Nephron progenitor cell (in vitro differentiated cells): ENCODE results near the gene SCRN1.

ENCODE experiments used
- DNase-seq: peaks from one replicate; pipeline ENCODE4 v3.0.0; 2021
- H3K27ac Mint-ChIP-seq: 2 replicates; pipeline ENCODE4 v1.8.0; 2021; ENCODE audit warnings: mild to moderate bottlenecking, moderate library complexity, mixed read lengths
- H3K27me3 Mint-ChIP-seq: 2 replicates; pipeline ENCODE4 v1.8.0; 2021; ENCODE audit warnings: mild to moderate bottlenecking, low read depth, mixed read lengths; ENCODE audit not compliant: poor library complexity
- H3K36me3 Mint-ChIP-seq: 2 replicates; pipeline ENCODE4 v1.8.0; 2021; ENCODE audit warnings: low read depth, mixed read lengths
- H3K4me1 Mint-ChIP-seq: 2 replicates; pipeline ENCODE4 v1.8.0; 2021; ENCODE audit warnings: mixed read lengths
- H3K4me3 Mint-ChIP-seq: 2 replicates; pipeline ENCODE4 v1.8.0; 2021; ENCODE audit warnings: mild to moderate bottlenecking, moderate library complexity, mixed read lengths
- H3K9me3 Mint-ChIP-seq: 2 replicates; pipeline ENCODE4 v1.8.0; 2021; ENCODE audit warnings: mild to moderate bottlenecking, moderate library complexity, mixed read lengths
- TF ChIP-seq, protein P1 (sequence below): fragments of 200-600 bp; sonication (generic); IDR thresholded peaks from 2 replicates; pipeline ENCODE4 v1.5.0; 2021; ENCODE audit warnings: antibody characterized with exemption

The SCRN1 gene

DNA sequence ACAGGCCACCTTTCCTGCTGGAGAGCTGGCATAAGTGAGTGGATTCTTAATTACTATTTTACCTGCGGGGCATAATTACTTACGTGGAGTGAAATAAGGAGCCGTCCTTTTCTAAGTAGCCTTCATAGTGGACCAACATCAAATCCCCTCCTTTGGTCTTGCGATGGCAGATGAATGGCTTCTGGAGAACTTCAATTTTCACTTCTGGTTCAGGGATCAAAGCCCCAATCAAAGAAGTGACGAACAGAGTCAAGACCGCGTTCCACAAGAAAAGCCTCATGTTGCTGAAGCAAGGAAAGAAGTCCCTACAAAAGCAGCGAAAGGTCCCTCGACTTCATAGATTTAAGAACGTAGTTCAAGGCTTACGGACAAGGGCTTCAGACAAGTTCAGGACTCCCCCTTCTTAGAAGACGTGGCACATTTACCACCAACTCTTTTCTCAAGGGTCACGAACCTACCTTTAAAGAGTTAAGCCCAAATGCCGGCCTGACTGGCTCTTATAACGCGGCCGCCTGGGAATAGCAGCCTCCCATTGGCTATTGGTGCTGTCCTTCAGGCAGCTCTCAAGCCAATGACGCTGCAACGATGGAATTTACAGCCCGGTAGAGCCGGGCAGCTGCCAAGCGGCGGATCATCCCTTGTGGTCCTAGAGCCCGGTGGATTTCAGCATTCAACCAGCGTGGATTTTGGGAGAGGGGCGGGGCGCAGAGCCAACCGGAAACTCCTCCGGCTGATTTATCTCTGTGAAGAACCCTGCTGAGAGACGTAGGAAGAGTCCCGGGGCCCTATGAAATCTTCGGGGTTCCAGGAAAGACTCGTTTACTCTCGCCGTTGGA lies 36.8 kb upstream of the SCRN1 start, which contains the start of gene FKBP14:
TSS of gene FKBP14 (minus strand) at position 474 of the 836 bp plus-strand sequence. CDS start at position 280, 194 bp downstream.
- H3K27me3 Mint-ChIP-seq, result no peaks in the 10 kb centered on the region
- peaks cover 22% of the 10 kb centered on the region for H3K36me3 Mint-ChIP-seq
- no peaks in the 10 kb centered on the region for H3K9me3 Mint-ChIP-seq
- H3K4me3 Mint-ChIP-seq, result peak within 1 kb of the TSS; percentile 94
- TF ChIP-seq, protein P1, sequence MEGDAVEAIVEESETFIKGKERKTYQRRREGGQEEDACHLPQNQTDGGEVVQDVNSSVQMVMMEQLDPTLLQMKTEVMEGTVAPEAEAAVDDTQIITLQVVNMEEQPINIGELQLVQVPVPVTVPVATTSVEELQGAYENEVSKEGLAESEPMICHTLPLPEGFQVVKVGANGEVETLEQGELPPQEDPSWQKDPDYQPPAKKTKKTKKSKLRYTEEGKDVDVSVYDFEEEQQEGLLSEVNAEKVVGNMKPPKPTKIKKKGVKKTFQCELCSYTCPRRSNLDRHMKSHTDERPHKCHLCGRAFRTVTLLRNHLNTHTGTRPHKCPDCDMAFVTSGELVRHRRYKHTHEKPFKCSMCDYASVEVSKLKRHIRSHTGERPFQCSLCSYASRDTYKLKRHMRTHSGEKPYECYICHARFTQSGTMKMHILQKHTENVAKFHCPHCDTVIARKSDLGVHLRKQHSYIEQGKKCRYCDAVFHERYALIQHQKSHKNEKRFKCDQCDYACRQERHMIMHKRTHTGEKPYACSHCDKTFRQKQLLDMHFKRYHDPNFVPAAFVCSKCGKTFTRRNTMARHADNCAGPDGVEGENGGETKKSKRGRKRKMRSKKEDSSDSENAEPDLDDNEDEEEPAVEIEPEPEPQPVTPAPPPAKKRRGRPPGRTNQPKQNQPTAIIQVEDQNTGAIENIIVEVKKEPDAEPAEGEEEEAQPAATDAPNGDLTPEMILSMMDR, result no peak
- DNase-seq, result peak; percentile 92
- peaks cover 39% of the 10 kb centered on the region for H3K4me1 Mint-ChIP-seq
- H3K27ac Mint-ChIP-seq, result peak within 1 kb of the TSS; percentile 97

DNA sequence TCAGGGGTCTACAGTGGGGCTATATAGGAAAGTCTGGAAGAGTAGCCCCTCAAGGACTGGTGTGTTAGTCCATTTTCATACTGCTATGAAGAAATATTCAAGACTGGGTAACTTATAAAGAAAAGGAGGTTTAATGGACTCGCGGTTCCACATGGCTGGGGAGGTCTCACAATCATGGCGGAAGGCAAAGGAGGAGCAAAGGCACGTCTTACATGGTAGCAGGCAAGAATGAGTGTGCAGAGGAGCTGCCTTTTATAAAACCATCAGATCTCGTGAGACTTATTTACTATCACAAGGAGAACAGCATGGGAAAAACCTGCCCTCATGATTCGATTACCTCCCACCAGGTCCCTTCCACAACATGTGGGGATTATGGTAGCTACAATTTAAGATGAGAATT lies 33.9 kb upstream of the SCRN1 start:
- peak overlapping the region; percentile 26 for H3K4me3 Mint-ChIP-seq
- no peaks in the 10 kb centered on the region for H3K9me3 Mint-ChIP-seq
- no peaks in the 10 kb centered on the region for H3K27me3 Mint-ChIP-seq
- H3K4me1 Mint-ChIP-seq, result peaks cover 39% of the 10 kb centered on the region
- H3K36me3 Mint-ChIP-seq, result peaks cover 22% of the 10 kb centered on the region
- no peak overlapping the region for H3K27ac Mint-ChIP-seq
- TF ChIP-seq, protein P1, result no peak
- no peak for DNase-seq

DNA sequence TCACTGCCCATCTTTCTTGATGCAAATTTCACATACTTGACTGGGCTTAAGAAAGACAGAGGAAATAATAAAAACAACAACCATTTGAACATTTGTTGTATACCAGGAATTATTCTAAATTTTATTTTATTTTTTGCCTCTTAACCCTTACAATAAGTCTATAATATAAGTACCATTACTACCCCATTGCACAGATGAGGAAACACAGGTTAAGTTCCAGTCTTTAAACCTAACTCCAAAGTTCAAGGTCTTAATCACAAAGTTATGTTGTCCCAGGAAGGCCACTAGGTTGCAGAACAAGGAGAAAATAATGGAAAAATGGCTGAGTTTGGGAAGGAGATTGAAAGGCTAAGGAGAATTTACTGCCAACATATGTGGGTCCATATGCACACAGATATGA lies 33.4 kb upstream of the SCRN1 start:
- no peak for DNase-seq
- Mint-ChIP-seq H3K9me3 (no peaks in the 10 kb centered on the region), H3K27ac (no peak overlapping the region), H3K27me3 (no peaks in the 10 kb centered on the region), H3K4me1 (peaks cover 39% of the 10 kb centered on the region), H3K4me3 (no peak overlapping the region), H3K36me3 (peaks cover 26% of the 10 kb centered on the region)
- TF ChIP-seq, protein P1, result no peak

DNA sequence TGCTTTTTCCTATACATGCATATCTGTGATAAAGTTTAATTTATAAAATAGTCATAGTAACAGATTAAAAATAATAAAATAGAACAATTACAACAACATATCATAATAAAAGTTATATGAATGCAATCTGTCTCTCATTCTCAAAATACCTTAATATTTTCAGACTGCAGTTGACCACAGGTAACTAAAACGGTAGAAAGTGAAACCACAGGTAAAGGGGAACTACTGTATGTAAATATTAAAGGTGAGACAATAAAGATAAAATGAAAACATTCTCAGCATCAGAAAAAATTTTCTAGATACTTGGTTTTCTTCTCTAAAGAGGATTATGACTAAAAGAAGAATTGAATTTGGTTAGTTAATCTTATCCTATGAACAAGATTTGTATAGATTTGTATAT lies 30.9 kb upstream of the SCRN1 start:
- no peaks in the 10 kb centered on the region for H3K27me3 Mint-ChIP-seq
- H3K4me3 Mint-ChIP-seq, result no peak overlapping the region
- DNase-seq, result no peak
- no peaks in the 10 kb centered on the region for H3K9me3 Mint-ChIP-seq
- H3K36me3 Mint-ChIP-seq, result peaks cover 43% of the 10 kb centered on the region
- peaks cover 17% of the 10 kb centered on the region for H3K4me1 Mint-ChIP-seq
- no peak overlapping the region for H3K27ac Mint-ChIP-seq
- TF ChIP-seq, protein P1, result no peak

DNA sequence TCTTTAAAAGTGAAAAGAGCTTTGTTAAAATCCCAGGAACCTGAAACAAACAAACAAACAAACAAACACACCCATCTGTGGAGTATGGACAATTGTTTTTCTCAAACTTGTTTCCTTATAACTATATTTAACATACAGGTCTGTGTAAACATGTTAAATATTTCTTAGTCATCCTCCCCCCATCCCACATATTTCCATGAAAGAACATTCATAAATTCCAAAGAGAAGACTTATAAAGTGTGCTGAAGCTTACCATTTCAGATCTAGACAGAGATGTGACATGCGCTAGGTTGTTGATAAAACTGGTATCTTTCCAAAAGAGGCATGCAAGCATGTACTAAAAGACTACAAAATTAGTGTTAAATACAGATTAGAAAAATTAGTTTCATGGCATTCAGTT lies 30.4 kb upstream of the SCRN1 start:
- no peak for DNase-seq
- TF ChIP-seq, protein P1, result no peak
- Mint-ChIP-seq H3K27me3 (no peaks in the 10 kb centered on the region), H3K4me1 (peaks cover 11% of the 10 kb centered on the region), H3K9me3 (no peaks in the 10 kb centered on the region), H3K27ac (peak overlapping the region; percentile 90), H3K36me3 (peaks cover 43% of the 10 kb centered on the region), H3K4me3 (no peak overlapping the region)

DNA sequence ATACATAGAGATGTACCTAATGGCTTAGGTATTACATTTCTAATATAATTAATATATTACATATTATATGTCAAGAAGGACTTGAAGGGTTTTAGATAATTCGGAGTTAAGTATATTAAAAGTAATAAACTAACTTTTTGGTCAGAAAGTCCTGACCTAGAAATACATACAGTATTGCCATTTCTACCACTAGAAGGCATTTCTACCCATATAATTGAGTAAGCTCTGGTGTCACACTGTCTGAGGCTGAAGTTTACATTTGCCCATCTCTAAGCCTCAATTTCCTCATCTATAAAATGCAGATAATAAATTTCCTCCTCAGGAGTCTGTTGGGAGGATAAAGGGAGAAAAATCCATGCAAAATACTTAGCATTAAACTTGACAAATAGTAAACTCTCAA lies 29.8 kb upstream of the SCRN1 start:
- TF ChIP-seq, protein P1, result no peak
- no peaks in the 10 kb centered on the region for H3K9me3 Mint-ChIP-seq

More for the DNA sequence above, 29.8 kb upstream of the SCRN1 start:
- Mint-ChIP-seq H3K27me3 (no peaks in the 10 kb centered on the region), H3K36me3 (peaks cover 48% of the 10 kb centered on the region), H3K4me1 (peaks cover 6% of the 10 kb centered on the region), H3K27ac (no peak overlapping the region), H3K4me3 (no peak overlapping the region)
- DNase-seq, result no peak
